Measurements from ENCODE around the gene L2HGDH.

L2HGDH gene

DNA sequence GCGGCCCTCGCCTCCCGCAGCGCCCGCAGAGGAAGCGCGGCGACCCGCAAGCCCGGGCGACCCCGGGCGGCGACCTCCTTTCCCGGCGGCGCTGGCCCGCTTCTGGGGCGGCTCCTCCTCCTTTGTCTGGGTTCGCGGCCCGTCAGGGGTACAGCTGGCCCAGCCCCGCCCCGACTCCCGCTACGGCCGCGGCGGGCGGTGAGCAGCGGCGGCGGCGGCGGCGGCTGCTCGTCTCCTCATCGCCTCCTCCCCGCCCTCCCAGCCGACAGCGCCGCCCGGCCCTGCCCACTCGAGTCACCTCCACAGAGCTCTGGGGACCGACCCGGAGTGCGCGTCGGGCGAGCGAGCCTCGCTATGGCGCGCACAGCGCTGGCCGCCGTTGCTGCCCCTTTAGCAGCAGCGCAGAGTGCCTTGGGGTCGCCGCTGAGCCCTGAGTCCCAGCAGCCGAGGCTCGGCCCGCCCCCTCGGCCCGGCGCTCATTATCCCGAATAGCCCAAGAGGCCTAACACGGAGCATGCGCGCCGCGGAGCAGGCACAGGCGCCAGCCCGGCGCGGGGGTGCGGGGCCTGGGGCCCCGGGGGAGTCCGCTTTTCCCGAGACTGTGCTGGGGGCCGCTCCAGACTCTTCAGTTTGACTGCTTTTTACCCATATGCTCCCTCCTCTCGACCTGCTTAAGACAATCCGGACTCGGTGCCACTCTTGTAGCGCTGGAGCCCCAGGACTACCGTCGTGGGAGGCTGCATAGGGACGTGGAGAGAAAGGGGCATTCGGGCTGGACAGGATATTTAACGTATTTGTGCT, 80.4 kb downstream of the L2HGDH start, which contains the start of gene SOS2:
SOS2 (minus strand) TSS at position 104 of the 801 bp plus-strand sequence. CDS start 295 bp downstream, outside the sequence.
- in situ Hi-C loops (cut with MboI; ENCODE audit: low sequenced_read_pairs) = no loop called here

DNA sequence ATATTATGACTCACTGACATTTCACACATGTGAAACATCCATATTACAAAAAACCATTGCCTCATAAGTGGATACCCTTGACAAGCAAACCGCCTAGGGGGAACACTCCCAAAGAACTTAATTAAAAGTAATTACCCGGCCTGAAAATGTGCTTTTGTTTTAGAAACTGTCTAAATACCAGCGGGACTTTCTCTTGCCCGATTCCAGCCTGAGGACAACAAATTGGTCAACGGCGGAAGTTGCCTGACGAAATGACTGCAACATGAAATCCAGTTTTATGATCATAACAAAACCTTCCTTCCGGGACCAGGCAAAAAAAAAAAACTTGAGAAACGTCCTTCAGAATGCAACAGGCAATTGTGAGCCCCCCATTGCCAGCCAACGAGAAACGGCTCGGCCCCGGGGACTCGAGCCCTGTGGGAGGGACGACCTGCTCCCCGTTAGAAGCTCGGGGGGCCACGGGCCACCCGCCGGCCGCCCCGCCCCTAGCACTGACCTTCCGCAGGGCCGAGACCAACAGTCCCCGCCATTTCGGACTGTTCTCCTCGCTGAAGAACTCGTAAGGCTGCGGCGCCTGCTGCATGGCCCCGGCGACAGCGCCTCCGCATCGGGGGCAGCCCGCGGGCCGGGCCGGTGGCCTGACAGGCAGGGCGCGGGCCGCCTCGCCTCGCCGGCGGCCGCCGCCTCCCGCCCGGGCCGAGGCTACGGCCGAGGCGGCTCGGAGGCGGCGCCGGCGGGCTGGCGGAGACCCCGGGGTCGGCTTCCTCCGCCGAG, 81.1 kb downstream of the L2HGDH start:
- in situ Hi-C loops (cut with MboI; ENCODE audit: low sequenced_read_pairs) = no loop called here

DNA sequence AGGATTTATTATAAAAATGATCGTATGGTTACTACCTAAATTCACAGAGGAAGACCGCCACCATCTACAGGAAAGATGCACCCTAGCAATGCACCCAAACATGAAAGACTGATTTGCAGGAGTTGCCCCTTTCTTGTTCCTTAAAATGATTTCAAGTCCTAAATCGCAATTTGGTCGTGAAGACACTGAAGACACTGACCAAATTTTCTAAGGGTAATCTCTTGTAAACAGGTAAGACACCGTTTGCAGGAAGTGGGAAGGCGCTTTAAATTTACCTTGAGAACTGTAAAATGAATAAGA, 81.7 kb downstream of the L2HGDH start:
- in situ Hi-C loops (cut with MboI; ENCODE audit: low sequenced_read_pairs) = no loop called here

DNA sequence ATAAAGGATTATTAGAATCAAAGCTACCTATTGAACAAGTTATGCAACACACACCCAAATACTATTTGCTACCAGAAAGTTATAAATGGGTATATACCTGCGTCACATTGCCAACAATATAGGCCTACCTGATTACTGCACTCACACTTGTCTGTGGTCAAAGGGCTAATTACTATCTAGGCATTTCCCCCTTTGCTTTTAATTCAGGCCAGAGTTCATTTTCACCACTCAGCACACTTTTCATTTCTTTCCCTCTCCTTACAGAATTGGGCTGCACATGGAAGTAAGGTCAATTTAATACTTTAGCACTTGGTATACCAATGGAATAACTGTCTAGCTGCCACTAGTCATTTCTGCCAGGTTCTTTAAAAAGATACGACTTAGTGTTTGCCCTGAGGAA, 82.3 kb downstream of the L2HGDH start:
- in situ Hi-C loops (cut with MboI; ENCODE audit: low sequenced_read_pairs) = no loop called here

DNA sequence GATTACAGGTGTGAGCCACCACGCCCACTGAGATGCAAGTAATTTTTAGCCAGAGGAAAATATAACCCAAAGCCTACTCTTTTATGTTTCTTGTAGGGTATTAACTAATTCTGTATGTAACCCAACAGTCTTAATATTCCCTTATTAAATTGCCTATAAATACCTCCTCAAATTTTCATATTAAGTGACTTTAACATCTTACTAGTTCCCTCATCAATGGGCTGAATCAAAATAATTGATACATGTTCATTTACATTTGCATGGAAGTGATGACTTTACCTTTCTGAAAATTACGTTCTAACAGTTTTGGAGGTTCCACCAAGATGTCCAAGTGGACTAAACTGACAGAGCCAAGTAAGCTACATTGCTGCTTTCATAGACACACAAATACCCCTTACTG, 83.7 kb downstream of the L2HGDH start:
- in situ Hi-C loops (cut with MboI; ENCODE audit: low sequenced_read_pairs) = no loop called here

DNA sequence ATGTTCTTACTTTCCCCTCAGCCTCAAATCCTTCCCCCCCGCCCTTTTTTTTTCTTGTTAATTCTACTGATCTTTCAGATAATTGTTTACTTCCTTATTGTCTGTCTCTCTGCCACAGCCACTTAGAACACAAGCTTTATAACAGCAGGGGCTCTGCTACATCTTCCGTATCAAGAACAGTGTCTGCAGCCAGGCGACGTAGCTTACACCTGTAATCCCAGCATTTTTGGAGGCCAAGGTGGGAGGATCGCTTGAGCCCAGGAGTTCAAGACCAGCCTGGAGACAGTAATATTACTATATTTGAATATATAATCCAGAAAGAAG, 86.1 kb downstream of the L2HGDH start:
- in situ Hi-C loops (cut with MboI; ENCODE audit: low sequenced_read_pairs) = no loop called here

DNA sequence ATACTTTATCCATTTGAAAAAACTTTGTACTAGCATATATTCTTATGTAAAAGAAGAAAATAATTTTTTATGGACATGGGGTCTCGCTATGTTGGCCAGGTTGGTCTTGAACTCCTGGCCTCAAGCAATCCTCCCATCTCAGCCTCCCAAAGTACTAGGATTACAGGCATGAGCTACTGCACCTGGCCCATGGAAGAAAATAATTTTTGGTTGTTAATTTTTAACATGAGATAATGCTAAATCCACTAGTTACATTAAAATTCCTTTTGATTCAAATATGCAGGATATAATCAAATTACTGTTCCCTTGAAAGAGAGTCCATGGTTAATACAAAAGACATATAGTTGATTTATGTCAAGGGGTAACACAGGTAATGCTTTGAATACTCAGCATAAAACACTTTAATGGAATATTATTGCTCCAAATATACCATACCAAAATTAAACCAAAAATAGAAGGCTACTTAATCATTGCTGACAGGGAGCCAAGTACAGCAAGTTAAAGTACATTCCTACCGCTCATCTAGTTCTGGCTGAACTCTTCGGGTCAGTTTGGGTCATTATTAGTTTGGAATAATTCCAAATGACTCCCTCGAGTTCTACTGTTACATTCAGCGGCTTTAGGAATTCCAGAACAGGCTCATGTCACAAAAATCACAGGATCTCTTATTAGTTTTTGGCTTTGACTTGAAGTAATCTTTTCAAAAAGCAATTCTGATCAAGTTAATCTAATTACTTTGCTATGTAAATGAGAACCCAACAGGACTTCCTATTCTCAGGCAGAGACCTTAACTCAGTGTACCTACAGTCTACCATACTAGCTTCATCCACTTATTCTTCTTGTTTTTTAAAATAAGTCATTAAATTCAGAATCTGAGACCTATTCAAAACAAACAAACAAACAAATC, 86.7 kb downstream of the L2HGDH start:
- in situ Hi-C loops (cut with MboI; ENCODE audit: low sequenced_read_pairs) = no loop called here

DNA sequence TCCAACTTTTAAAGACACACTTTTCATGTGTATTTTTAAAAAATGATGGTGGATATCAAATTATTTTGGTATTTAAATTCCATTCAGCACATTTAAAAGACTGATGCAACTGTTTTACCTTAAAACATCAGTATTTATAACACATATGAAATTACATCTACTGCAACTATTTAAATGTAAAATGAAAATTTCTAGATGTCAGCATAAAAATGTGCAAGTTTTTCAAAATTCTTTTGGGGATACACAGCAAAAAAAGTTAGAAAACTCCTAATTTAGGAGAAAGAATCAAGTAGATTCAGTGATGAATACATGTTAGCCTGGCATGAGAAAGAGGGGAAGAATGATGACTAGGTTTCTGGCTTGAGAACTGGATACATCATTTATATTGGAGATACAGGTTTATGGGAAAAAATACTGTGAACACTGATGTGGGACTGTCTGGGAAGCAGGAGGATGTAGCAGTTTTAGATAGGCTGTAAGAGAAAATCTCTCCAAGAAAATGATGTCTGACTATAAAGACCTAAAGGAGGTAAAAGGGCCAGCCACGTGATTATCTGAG, 89.9 kb downstream of the L2HGDH start:
- in situ Hi-C loops (cut with MboI; ENCODE audit: low sequenced_read_pairs) = no loop called here

DNA sequence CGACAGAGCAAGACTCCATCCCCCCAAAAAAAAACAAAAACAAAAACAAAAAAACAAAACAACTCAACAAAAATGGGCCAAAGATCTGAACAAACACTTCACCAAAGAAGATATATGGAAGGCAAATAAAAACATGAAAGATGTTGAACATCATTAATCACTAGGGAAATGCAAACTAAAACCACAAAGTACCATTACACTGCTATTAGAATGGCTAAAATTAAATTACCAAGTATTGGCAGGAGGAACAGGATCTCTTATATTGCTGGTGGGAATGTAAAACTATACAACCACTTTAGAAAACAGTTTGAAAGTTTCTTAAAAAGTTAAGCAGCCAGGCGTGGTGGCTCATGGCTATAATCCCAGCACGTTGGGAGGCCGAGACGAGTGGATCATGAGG, 93.5 kb downstream of the L2HGDH start:
- in situ Hi-C loops (cut with MboI; ENCODE audit: low sequenced_read_pairs) = no loop called here

DNA sequence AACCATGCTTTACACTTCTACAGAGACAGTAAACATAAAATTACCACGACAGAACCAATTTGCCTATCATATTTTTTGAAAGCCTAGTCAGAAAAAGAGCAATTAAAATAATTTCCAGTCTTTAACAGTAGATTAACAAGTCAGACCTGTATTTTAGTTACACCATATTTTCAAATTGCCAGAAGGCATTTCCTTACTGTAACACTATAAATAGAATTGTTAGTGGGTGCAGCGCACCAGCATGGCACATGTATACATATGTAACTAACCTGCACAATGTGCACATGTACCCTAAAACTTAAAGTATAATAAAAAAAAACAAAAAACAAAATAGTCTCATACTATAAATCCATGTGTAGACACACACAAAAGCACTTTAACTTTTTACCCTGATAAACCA, 96.6 kb downstream of the L2HGDH start:
- in situ Hi-C loops (cut with MboI; ENCODE audit: low sequenced_read_pairs) = no loop called here

DNA sequence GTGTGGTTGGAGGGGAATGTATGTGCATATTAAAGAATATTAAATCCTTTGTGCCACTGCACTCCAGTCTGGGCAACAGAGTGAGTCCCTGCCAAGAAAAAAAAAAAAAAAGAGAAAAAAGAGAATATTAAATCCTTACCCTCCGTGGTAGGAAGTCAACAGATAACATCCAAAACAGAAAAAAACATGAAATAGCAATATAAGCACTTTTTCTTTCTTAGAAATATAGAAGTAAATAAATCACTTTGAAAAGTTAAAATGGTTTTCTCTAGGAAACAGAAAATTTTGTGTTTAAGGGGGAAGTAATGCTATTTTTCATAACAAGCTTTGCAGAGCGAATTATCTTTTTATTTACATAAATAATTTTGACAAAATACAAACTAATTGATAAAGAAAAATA, 98.2 kb downstream of the L2HGDH start:
- in situ Hi-C loops (cut with MboI; ENCODE audit: low sequenced_read_pairs) = no loop called here

DNA sequence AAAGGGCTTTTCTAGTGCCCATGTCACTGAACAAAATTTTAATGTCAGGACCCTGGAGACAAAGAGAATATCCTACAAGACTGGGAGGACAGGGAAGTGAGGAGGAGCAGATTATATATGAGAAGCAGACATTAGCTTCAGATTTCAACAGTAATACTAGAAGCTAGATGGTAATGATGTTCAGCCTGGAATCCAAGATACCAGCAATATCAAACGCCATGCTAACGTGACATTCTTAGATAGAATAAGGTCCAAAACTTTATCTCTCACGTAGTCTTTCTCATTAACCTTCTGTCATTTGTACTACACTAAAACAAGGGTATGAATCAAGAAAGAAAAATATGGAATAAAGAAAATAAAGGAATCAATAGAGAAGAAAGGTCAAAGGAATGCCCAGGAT, 99.3 kb downstream of the L2HGDH start:
- in situ Hi-C loops (cut with MboI; ENCODE audit: low sequenced_read_pairs) = no loop called here

DNA sequence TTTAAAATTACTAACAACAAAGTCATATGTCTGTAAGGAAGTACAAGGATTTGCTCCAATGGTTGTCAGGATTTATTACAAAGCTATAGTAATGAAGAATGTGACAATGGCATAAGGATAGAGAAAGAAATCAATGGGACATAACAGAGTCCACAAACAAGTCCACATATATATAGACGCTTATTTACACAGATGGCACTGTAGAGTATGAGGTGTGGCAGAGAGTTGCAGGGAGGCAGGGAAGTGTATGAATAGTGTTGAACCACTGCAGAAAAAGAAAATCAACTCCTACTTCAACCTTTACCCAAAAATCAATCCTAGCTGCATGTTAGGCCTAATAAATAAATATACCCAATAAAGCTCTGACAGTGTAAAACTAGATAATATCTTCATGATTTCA, 102.0 kb downstream of the L2HGDH start:
- in situ Hi-C loops (cut with MboI; ENCODE audit: low sequenced_read_pairs) = no loop called here

DNA sequence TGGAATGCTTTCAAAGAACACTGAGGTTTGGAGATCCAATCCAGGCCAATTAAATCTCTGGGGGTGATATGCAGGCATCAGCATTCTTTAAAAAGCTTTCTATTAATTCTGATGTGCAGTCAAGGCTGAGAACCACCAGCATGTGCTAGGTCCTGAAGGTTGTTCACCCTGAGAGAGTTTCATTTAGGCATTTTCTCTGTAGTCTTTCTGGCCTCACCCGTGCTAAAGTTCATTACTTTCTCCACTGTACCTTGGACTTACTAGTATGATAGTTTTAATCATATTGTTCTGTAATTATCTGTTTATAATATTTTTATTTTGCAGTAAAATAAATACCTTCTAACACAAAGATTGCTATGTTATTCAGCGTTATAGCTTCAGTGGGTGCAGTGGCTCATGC, 113.5 kb downstream of the L2HGDH start:
- in situ Hi-C loops (cut with MboI; ENCODE audit: low sequenced_read_pairs) = no loop called here

DNA sequence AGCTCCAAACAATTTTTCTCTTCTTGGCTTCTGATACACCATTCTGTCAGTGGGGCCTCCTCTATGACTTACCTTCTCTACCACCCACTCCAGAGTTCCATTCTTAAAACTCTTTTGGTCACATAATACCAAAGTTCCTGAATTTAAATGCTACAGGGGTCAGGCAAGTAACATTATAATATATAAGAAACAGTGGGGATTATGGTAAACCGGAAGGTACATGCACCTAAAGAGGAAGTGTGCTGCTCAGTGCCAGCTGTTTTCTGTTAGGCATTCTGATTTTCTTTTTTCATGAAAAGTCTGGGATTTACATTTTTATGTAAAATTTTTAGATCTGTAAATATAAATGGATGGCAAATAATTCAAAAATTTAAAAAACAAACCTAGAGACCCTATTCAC, 120.5 kb downstream of the L2HGDH start:
- in situ Hi-C loops (cut with MboI; ENCODE audit: low sequenced_read_pairs) = no loop called here

Measured in hTERT RPE-1 (cell line).